ENCODE data around the gene C2orf92.

- TF ChIP-seq FOXA1 (IDR thresholded peaks at IDR 0.05): no peak
- TF ChIP-seq BHLHE40 (IDR thresholded peaks at IDR 0.05; ENCODE audit: borderline replicate concordance): no peak
- TF ChIP-seq ELF4 (IDR thresholded peaks at IDR 0.05): no peak
Measured at GRCh38 chr2:97697252-97698235, 28.0 kb downstream of the C2orf92 start.

All from HEK293T (cell line).